ACC112 (cell line): ENCODE results near the gene SIRPG.
"Not testable (repeated sequence)": the region's sequence is repeated elsewhere in the genome, so short reads cannot be mapped to it uniquely, and the experiment has no call there.

Experiments
- H2AFZ ChIP-seq: fragments of 200-600 bp; sonication (generic); one replicate; pipeline ENCODE4 v1.6.0; 2017; ENCODE audit warnings: antibody characterized with exemption, low read length; ENCODE audit not compliant: unreplicated experiment
- H3K27ac ChIP-seq: fragments of 200-600 bp; sonication (generic); 2 replicates; pipeline ENCODE4 v1.5.1; 2014; ENCODE audit warnings: low read depth, mild to moderate bottlenecking, antibody characterized with exemption, low read length, moderate library complexity
- H3K27me3 ChIP-seq: fragments of 200-600 bp; sonication (generic); 2 replicates; pipeline ENCODE4 v1.6.1; 2014; ENCODE audit warnings: mild to moderate bottlenecking, antibody characterized with exemption, low read length, moderate library complexity, mixed read lengths; ENCODE audit not compliant: insufficient read depth
- H3K36me3 ChIP-seq: fragments of 200-600 bp; sonication (generic); 2 replicates; pipeline ENCODE4 v1.6.1; 2016; ENCODE audit warnings: mild to moderate bottlenecking, antibody characterized with exemption, low read length, moderate library complexity, mixed read lengths; ENCODE audit not compliant: insufficient read depth
- H3K4me1 ChIP-seq: fragments of 200-600 bp; sonication (generic); one replicate; pipeline ENCODE4 v1.6.1; 2016; ENCODE audit warnings: low read length, mixed read lengths; ENCODE audit not compliant: insufficient read depth, unreplicated experiment, control insufficient read depth
- H3K4me3 ChIP-seq: fragments of 200-600 bp; sonication (generic); 2 replicates; pipeline ENCODE4 v1.5.1; 2014; ENCODE audit warnings: mild to moderate bottlenecking, low read depth, low read length
- H3K79me2 ChIP-seq: fragments of 200-600 bp; sonication (generic); one replicate; pipeline ENCODE4 v1.6.0; 2016; ENCODE audit warnings: low read length; ENCODE audit not compliant: control insufficient read depth, unreplicated experiment, insufficient read depth

SIRPG gene

GRCh38 chr20:1657556-1658334 lies at the start of gene SIRPG:
SIRPG (minus strand) TSS chr20:1657779; CDS start chr20:1657714, 65 bp downstream.
- H3K79me2 ChIP-seq, result no peaks in the 10 kb centered on the region
- H2AFZ ChIP-seq, result no peak within 1 kb of the TSS
- H3K4me1 ChIP-seq, result no peaks in the 10 kb centered on the region
- H3K36me3 ChIP-seq, result no peaks in the 10 kb centered on the region
- H3K4me3 ChIP-seq, result no peak within 1 kb of the TSS
- no peak within 1 kb of the TSS for H3K27ac ChIP-seq
- H3K27me3 ChIP-seq, result peaks cover 82% of the 10 kb centered on the region

DNA sequence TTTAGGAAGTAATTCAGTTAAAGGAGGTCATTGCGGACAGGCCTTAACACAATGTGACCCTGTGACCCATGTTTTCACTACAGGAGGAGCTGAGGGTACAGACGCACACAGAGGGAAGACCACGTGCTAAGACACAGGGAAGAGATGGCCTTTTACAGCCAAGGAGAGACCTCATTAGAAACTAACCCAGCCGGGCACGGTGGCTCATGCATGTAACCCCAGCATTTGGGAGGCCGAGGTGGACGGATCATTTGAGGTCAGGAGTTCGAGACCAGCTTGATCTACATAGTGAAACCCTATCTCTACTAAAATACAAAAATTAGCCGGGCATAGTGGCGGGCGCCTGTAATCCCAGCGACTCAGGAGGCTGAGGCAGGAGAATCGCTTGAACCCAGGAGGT lies 49.3 kb upstream of the SIRPG start:
- H3K4me3 ChIP-seq, result not testable (repeated sequence)

DNA sequence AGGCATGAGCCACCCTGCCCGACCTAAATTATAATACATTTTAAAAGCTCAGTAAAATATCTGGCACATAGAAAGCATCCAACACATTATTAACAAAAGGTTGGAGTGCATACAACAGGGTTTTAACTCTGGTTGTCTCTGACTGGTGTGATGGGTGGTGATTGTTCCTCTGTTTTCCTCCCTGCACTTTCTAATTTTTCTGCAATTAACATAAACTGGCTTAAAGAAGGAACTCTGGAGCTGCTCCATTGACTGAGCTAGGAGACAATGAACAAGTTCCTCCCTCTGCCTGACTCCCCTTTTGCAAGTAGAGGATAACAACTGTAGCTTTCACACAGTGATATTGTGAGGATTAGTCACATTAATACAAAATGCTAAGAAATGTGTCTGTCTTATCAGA lies 48.5 kb upstream of the SIRPG start:
- H3K4me3 ChIP-seq, result no peak overlapping the region
- H3K27me3 ChIP-seq, result peaks cover 71% of the 10 kb centered on the region
- H3K79me2 ChIP-seq, result no peaks in the 10 kb centered on the region
- H3K27ac ChIP-seq, result no peak overlapping the region
- no peak overlapping the region for H2AFZ ChIP-seq
- no peaks in the 10 kb centered on the region for H3K4me1 ChIP-seq
- no peaks in the 10 kb centered on the region for H3K36me3 ChIP-seq

More for the DNA sequence above, 49.3 kb upstream of the SIRPG start:
- not testable (repeated sequence) for H3K36me3 ChIP-seq, H3K4me1 ChIP-seq, H3K79me2 ChIP-seq, H3K27ac ChIP-seq, H2AFZ ChIP-seq
- peaks cover 74% of the 10 kb centered on the region for H3K27me3 ChIP-seq

DNA sequence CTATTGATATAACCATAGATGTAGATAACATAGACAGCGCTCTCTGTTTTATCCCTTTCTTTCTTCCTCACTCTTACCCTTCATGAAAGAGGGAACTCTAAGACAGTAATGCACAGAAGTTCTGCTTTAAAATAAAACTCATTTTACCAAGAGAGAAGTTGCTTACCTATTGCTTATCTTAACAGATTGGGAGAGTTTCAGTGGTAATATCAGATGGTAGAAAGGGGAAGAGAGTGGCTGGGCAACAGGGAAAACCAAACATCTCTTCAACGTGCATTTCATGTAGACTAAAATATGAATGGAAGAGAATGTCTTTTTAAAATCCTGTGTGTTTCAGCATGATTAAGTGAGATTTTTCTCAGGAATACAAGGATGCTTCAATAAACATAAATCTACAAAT lies 45.3 kb upstream of the SIRPG start:
- Histone ChIP-seq H2AFZ (no peak overlapping the region), H3K27ac (no peak overlapping the region), H3K79me2 (no peaks in the 10 kb centered on the region), H3K4me1 (no peaks in the 10 kb centered on the region), H3K27me3 (peaks cover 69% of the 10 kb centered on the region), H3K36me3 (no peaks in the 10 kb centered on the region), H3K4me3 (no peak overlapping the region)

- no peak overlapping the region for H3K4me3 ChIP-seq
- H2AFZ ChIP-seq, result no peak overlapping the region
- no peaks in the 10 kb centered on the region for H3K79me2 ChIP-seq
- no peaks in the 10 kb centered on the region for H3K36me3 ChIP-seq
- no peaks in the 10 kb centered on the region for H3K4me1 ChIP-seq
- H3K27ac ChIP-seq, result no peak overlapping the region
- H3K27me3 ChIP-seq, result peaks cover 70% of the 10 kb centered on the region
Observed at GRCh38 chr20:1702328-1702727, 44.7 kb upstream of the SIRPG start.

DNA sequence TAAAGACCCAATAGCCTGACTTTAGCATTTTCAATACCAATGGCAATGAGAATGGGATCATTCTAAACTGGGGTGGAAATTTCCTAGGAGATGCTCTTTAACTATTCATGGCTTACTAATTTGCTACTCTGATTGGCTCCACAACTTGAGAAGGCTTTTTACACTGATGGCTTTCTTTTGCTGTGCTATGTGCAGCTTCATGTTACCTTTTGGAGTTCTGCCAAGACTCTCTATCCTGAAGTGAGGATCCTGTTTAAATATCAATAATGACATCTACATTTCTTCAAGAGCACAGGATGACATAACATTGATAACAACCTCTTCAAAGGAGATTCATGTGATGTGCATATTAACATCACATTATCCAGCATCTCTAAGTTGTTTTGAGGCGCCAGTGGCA lies 43.4 kb upstream of the SIRPG start:
- Histone ChIP-seq H2AFZ (no peak overlapping the region), H3K27me3 (peaks cover 80% of the 10 kb centered on the region), H3K4me1 (no peaks in the 10 kb centered on the region), H3K36me3 (no peaks in the 10 kb centered on the region), H3K79me2 (no peaks in the 10 kb centered on the region), H3K4me3 (no peak overlapping the region), H3K27ac (no peak overlapping the region)

- H3K4me1 ChIP-seq, result no peaks in the 10 kb centered on the region
- no peak overlapping the region for H3K4me3 ChIP-seq
- no peaks in the 10 kb centered on the region for H3K36me3 ChIP-seq
- no peaks in the 10 kb centered on the region for H3K79me2 ChIP-seq
- no peak overlapping the region for H3K27ac ChIP-seq
- peaks cover 80% of the 10 kb centered on the region for H3K27me3 ChIP-seq
- H2AFZ ChIP-seq, result no peak overlapping the region
Observed at GRCh38 chr20:1697592-1697991, 40.0 kb upstream of the SIRPG start.

DNA sequence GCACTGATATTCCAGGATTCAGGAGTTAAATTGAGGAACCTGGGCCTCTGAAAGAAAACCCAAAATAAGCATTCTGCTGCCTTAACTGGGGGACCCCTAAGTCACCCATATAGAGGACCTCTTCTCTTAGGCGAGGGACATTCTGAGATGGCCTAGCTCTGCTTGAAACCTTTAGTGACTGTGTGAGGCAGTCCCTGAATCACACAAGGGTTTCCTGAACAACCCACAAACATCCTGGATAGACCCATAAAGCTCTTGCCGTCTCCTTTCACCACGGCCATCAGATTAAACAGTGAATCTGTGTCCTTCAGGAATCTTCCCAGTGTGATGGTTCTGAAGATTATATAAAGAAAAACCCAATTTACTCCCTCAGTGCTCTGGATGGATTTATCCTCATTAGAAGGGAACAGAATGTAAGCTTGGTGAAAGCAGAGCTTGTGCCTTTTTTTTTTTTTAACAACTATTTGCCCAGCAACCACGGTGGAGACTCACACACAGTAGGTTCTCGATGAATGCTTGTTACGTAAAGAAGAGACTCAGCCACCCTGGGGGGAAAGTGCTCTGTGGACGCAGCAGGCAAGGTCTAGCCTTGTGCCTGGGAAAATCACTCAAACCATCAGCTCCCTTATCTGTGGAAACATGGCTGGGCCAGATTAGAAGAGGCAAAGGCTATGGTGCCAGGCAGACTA lies 39.1 kb upstream of the SIRPG start:
- H3K27me3 ChIP-seq, result peaks cover 73% of the 10 kb centered on the region
- H2AFZ ChIP-seq, result no peak overlapping the region
- no peaks in the 10 kb centered on the region for H3K4me1 ChIP-seq

DNA sequence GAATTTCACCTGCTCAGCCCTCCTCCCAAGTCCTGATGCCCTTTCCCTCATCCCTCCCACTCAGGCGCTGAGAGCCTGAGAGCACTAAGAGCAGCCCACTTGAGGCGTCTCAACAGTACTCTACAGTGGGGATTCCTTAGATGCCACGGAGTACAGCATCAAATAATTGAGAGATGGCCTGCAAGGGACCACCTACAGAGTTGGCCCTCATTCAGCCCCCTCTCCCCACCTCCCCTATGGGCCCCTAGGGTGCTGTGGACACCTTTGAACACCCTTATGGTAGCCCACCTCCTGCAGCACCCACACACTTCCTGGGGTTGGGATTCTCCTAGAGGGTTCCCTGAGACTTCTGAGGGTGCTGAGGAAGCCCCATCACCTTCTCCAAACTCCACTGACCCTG lies 37.1 kb upstream of the SIRPG start:
- Histone ChIP-seq H3K79me2 (no peaks in the 10 kb centered on the region), H2AFZ (no peak overlapping the region), H3K27me3 (peaks cover 72% of the 10 kb centered on the region), H3K4me3 (no peak overlapping the region), H3K36me3 (no peaks in the 10 kb centered on the region), H3K27ac (no peak overlapping the region), H3K4me1 (no peaks in the 10 kb centered on the region)

More for the DNA sequence above, 39.1 kb upstream of the SIRPG start:
- no peak overlapping the region for H3K27ac ChIP-seq
- H3K79me2 ChIP-seq, result no peaks in the 10 kb centered on the region
- no peaks in the 10 kb centered on the region for H3K36me3 ChIP-seq
- no peak overlapping the region for H3K4me3 ChIP-seq

GRCh38 chr20:1693427-1693826 lies 35.8 kb upstream of the SIRPG start:
- no peaks in the 10 kb centered on the region for H3K36me3 ChIP-seq
- H2AFZ ChIP-seq, result no peak overlapping the region
- no peak overlapping the region for H3K4me3 ChIP-seq
- no peaks in the 10 kb centered on the region for H3K79me2 ChIP-seq
- H3K4me1 ChIP-seq, result no peaks in the 10 kb centered on the region
- H3K27ac ChIP-seq, result no peak overlapping the region
- peaks cover 72% of the 10 kb centered on the region for H3K27me3 ChIP-seq

GRCh38 chr20:1689721-1690120 lies 32.1 kb upstream of the SIRPG start:
- Histone ChIP-seq H3K4me3 (no peak overlapping the region), H3K36me3 (no peaks in the 10 kb centered on the region), H3K27me3 (peaks cover 84% of the 10 kb centered on the region), H3K4me1 (no peaks in the 10 kb centered on the region), H2AFZ (no peak overlapping the region), H3K79me2 (no peaks in the 10 kb centered on the region), H3K27ac (no peak overlapping the region)
